GM12875 (cell line): ENCODE data around the gene ZDHHC14.
"Not testable (repeated sequence)": the region's sequence is repeated elsewhere in the genome, so short reads cannot be mapped to it uniquely, and the experiment has no call there.

Experiments
- H3K4me3 ChIP-seq: one replicate; pipeline ENCODE4 v1.5.1; 2011; ENCODE audit warnings: low read depth, low read length, control low read depth
- TF ChIP-seq, protein P1 (sequence below): IDR thresholded peaks from 2 replicates; pipeline ENCODE4 v1.5.1; 2011; ENCODE audit warnings: low read depth, mild to moderate bottlenecking, control low read depth, inconsistent platforms, low read length, moderate library complexity, borderline replicate concordance; ENCODE audit not compliant: insufficient read depth

The ZDHHC14 gene

DNA sequence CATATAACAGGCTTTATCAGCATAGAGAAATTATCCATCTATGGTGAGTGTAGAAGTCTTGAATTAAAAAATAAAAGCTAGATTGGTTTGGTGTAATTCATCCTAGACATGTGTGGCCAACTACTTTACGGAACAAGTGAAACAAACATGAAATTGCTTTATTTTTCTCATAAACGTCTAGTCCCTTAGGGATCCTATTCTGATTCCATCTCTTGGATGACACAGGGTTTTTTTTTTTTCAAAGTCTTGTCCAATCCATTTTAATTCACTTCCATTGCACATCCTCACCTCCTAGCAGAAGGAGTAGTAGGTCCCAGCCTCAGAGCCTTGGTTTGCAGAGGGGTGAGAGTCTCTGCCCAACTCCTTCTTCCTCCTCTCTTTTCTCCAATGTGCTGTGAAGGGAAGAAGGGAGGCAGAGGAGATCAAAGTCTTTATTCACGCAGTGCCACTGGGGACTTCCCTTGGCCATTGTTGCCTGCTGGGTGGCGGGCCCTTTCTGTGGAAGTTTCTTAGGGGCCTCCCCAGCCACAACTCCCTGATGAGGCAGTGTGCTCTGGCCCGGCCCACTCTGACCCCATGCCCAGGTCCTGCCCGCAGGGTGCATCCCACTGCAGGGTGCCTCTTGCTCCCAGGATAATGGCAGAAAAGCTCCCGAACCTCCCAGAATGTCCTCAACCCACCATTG, 337.7 kb downstream of the ZDHHC14 start:
- no peak overlapping the region for H3K4me3 ChIP-seq
- TF ChIP-seq, protein P1, sequence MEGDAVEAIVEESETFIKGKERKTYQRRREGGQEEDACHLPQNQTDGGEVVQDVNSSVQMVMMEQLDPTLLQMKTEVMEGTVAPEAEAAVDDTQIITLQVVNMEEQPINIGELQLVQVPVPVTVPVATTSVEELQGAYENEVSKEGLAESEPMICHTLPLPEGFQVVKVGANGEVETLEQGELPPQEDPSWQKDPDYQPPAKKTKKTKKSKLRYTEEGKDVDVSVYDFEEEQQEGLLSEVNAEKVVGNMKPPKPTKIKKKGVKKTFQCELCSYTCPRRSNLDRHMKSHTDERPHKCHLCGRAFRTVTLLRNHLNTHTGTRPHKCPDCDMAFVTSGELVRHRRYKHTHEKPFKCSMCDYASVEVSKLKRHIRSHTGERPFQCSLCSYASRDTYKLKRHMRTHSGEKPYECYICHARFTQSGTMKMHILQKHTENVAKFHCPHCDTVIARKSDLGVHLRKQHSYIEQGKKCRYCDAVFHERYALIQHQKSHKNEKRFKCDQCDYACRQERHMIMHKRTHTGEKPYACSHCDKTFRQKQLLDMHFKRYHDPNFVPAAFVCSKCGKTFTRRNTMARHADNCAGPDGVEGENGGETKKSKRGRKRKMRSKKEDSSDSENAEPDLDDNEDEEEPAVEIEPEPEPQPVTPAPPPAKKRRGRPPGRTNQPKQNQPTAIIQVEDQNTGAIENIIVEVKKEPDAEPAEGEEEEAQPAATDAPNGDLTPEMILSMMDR = no peak

DNA sequence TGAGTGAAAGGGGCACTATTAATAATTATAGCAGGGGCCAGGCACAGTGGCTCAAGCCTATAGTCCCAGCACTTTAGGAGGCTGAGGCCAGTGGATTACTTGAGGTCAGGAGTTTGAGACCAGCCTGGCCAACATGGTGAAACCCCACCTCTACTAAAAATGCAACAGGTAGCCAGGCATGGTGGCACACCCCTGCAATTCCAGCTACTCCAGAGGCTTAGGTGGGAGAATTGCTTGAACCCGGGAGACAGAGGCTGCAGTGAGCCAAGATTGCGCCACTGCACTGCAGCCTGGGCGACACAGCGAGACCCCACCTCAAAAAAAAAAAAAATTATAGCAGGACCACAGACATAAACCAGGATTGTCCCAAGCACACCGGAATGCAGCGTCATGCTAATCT, 340.0 kb downstream of the ZDHHC14 start:
- not testable (repeated sequence) for H3K4me3 ChIP-seq

DNA sequence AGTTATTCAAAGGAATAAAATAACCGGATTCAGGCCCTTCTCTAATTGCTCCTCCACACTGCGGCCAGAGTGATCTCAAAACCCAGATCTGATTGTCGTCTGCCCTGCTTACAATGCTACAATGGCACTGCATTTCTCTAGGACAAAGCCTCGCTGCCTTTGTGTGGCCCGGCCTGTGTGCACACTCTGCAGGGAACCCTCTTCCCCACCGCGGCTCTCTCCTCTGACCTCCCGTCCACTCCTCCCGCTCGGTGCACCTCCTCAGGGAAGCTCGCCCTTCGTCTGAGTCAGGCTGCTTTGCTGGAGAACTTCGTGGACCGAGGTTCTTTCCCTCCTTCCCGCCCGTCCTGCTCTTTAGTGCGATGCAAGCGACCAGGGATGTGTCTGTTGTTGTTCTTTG, 340.4 kb downstream of the ZDHHC14 start:
- TF ChIP-seq, protein P1 = no peak
- H3K4me3 ChIP-seq = no peak overlapping the region

DNA sequence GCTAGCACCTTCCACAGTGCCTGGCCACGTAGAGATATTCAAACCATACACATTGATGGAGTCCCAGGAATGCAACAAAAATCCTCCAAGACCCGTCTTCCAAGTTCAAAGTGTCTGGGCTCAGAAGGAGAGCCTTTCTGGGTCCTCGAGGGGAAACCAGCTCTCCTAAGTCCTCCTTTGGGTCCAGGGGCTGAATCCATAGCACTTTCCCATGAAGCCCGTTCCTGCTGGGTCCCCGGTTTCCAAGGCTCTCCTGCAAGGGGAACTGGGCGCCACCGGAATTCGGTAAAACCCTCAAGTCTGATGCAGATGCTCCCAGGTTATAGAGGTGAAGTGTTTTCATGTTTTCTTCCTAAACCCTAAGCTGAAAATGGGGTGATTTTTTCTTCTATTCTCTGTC, 340.8 kb downstream of the ZDHHC14 start:
- TF ChIP-seq, protein P1 = no peak
- H3K4me3 ChIP-seq = no peak overlapping the region

DNA sequence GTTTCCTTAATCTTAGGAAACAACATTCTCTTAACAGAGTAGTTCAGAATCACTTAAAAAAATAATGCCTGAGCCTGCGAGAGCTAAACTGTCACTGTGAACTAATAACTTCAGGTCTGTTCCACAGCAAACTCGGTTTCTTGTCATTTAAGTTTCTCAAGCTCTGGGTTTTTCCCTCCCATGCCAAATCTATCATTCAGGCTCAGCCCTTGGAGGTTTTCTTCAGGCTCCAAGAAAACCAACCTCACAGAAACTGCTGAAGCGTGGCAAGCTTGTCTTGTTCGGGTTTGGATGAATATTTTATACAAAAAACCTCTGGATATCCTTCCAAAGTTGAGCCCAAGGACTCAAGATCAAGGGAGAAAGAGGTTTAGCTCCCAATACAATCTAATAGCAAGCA, 342.4 kb downstream of the ZDHHC14 start:
- TF ChIP-seq, protein P1 = no peak
- H3K4me3 ChIP-seq = no peak overlapping the region

DNA sequence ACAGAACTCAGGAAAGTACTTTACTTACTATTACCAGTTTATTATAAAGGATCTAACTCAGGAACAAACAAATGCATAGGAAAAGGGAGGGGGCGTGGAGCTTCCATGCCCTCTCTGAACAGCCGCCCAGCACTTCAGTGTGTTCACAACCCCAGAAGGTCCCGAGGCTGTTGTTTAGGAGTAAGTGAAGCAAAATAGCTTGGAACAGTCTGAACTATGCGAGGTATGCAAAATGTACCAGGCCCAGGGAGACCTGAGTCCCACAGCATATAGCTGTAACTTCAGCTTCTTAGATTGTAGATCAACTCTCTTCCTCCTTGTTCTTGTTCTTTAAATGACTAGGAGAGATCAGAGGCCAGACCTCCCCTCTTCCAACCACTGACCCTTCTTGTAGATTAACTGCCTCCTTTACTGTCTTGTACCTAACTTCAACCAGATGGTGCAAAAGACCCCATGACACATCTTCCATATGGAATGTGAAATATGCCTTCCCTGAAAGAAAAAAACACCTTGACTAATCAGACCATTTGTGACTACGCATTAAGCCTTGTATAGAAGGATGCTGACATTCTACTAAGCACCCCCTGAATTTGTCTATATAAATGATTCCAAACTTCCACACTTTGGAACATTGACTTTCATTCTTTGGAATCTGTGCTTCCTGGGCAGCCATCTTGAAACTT, 343.3 kb downstream of the ZDHHC14 start:
- no peak overlapping the region for H3K4me3 ChIP-seq

DNA sequence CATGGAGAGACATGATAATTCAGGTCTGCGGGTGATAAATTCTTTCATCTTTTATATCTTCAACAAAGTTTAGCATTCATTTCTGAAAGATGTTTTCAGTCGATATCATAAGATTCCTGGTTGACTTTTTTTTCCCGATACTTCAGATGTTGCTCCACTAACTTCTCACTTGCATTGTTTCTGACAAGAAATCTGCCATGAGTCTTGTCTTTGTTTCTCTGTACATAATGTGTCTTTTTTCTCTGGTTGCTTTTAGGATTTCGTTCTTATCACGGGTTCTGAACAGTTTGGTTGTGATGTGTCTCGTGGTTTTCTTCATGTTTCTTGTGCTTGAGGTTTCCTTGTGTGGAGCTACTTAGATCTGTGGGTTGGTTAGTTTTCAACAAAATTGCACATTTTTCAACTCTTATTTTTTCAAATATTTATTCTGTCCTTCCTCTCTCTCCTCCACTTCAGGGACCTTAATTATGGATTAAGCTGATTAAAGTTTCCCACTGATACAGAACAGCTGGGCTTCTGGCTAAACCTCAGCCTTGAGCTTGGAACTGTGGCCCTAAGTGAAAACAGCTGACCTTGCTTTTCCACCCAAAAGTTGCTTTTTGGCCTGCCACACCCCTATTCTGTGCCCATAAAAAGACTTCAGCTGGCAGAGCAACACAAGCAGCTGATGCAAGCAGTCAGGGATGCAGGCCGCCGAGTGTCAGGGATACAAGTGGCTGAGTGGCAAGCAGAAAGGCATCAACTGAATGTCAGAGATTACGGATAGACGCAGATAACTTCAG, 344.2 kb downstream of the ZDHHC14 start:
- H3K4me3 ChIP-seq = no peak overlapping the region
- TF ChIP-seq, protein P1 = no peak

More for the DNA sequence above, 343.3 kb downstream of the ZDHHC14 start:
- TF ChIP-seq, protein P1 = no peak
